ENCODE data around the gene CORO2B.

CORO2B gene

DNA sequence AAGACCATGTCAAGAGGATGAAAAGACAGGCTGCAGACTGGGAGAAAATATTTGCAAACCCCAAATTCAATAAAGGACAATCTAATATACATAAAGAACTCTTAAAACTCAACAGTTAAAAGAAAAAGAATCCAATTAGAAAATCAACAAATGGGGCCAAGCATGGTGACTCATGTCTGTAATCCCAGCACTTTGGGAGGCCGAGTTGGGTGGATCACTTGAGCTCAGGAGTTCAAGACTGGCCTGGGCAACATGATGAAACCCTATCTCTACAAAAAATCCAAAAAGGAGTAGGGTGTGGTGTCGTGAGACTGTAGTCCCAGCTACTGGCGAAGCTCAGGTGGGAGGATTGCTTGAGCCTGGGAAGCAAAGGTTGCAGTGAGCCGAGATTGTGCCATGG, 184.3 kb downstream of the CORO2B start:
- TF ChIP-seq, protein P1, sequence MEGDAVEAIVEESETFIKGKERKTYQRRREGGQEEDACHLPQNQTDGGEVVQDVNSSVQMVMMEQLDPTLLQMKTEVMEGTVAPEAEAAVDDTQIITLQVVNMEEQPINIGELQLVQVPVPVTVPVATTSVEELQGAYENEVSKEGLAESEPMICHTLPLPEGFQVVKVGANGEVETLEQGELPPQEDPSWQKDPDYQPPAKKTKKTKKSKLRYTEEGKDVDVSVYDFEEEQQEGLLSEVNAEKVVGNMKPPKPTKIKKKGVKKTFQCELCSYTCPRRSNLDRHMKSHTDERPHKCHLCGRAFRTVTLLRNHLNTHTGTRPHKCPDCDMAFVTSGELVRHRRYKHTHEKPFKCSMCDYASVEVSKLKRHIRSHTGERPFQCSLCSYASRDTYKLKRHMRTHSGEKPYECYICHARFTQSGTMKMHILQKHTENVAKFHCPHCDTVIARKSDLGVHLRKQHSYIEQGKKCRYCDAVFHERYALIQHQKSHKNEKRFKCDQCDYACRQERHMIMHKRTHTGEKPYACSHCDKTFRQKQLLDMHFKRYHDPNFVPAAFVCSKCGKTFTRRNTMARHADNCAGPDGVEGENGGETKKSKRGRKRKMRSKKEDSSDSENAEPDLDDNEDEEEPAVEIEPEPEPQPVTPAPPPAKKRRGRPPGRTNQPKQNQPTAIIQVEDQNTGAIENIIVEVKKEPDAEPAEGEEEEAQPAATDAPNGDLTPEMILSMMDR (IDR thresholded peaks at IDR 0.05; ENCODE audit: insufficient read depth, low read depth, low read length, missing control alignments): no peak

DNA sequence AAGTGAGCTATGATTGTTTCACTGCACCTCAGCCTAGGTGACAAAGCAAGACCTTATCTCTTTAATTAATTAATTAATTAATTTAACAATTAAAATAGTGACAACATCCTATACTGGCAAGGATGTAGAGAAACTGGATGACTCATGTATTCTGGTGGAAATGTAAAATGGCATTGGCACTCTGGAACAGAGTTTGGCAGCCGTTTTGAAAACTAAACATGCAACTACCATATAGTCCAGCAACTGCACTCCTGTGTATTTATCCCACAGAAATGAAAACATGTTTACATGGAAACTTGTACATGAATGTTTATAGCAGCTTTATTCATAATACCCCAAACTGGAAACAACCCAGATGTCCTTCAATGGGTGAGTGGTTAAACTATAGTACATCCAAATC, 185.3 kb downstream of the CORO2B start:
- TF ChIP-seq, protein P1 (IDR thresholded peaks at IDR 0.05; ENCODE audit: insufficient read depth, low read depth, low read length, missing control alignments): no peak
- DNase-seq (ENCODE audit: low read depth): no peak
- H3K4me3 ChIP-seq (ENCODE audit: low read depth, low read length): no peak overlapping the region

More for the DNA sequence above, 184.3 kb downstream of the CORO2B start:
- H3K4me3 ChIP-seq (ENCODE audit: low read depth, low read length): no peak overlapping the region
- DNase-seq (ENCODE audit: low read depth): no peak

DNA sequence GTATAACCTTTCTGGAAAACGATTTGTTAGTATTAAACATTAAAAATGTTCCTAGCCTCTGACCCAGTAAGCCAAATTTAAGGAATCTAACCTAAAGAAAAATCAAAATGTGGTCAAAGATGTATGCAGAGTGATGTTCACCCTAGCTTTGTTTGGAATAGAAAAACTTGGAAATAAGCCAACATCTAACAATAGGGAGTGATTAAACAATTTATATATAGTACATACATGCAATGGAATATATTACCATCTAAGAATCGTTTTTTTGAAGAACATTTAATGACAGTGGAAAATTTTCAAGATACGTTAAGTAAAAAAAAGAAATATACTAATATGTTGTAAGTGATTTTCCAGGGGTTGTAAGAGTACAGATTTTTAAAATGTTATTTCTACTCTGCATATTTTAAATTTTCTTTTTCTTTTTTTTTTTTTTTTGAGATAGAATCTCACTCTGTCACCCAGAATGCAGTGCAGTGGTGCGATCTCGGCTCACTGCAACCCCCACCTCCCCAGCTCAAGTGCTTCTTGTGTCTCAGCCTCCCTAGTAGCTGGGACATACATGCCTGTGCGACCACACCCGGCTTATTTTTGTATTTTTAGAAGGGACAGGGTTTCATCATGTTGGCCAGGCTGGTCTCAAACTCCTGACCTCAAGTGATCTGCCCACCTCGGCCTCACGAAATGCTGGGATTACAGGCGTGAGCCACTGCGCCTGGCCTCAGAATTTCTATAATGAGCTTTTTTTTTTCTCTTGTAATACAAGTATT, 187.0 kb downstream of the CORO2B start:
- TF ChIP-seq, protein P1 (IDR thresholded peaks at IDR 0.05; ENCODE audit: insufficient read depth, low read depth, low read length, missing control alignments): no peak
- no peak overlapping the region for H3K4me3 ChIP-seq (ENCODE audit: low read depth, low read length)
- DNase-seq (ENCODE audit: low read depth): no peak

DNA sequence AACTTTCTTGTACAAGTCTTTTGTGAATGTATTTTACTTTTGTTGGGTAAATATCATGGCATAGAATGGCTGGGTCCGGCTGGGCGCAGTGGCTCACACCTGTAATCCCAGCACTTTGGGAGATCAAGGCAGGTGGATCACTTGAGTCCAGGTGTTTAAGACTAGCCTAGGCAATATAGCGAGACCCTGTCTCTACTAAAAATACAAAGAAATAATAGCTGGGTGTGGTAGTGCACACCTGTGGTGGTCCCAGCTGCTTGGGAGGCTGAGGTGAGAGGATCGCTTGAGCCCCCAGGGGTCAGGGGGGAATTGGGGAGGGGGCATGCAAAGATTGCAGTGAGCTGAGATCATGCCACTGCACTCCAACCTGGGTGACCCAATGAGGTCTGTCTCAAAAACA, 189.0 kb downstream of the CORO2B start:
- no peak for DNase-seq (ENCODE audit: low read depth)
- no peak overlapping the region for H3K4me3 ChIP-seq (ENCODE audit: low read depth, low read length)
- TF ChIP-seq, protein P1 (IDR thresholded peaks at IDR 0.05; ENCODE audit: insufficient read depth, low read depth, low read length, missing control alignments): no peak

DNA sequence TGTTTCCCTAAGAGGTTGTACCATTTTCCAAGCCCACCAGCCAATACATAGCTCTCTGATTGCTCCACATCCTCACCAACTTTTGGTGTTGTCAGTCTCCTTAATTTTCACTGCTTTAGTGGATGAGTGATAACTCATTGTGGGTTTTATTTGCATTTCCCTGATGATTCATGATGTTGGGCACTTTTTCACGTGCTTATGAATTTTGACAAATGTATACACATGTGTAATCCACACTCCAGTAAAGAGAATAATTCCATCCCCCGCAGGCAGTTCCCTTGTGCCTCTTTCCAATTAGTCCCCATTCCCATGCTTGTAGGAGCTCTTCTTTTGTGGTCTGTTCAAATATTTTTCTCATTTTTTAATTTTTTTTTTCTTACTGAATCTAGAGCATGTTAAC, 189.5 kb downstream of the CORO2B start:
- TF ChIP-seq, protein P1 (IDR thresholded peaks at IDR 0.05; ENCODE audit: insufficient read depth, low read depth, low read length, missing control alignments): no peak
- no peak overlapping the region for H3K4me3 ChIP-seq (ENCODE audit: low read depth, low read length)
- no peak for DNase-seq (ENCODE audit: low read depth)

DNA sequence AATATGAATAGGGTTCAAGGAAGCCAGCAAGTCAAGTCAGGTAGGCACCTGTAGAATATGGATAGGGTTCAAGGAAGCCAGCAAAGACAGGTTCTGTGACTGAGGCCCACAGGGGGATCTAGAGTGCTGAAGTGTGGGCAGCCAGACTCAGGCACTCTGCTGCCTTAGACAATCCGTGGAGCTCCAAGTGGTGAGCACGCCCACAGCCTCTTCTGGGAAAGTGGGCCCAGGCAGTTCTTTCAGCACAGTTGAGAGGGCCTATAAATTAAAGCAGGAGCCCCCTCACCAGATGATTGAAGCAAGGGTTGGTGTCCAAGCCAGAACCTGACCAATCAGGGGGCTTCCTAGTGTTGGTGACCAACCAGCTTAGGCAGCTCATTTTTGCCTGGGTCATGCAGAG, 190.9 kb downstream of the CORO2B start:
- no peak overlapping the region for H3K4me3 ChIP-seq (ENCODE audit: low read depth, low read length)
- no peak for DNase-seq (ENCODE audit: low read depth)
- TF ChIP-seq, protein P1 (IDR thresholded peaks at IDR 0.05; ENCODE audit: insufficient read depth, low read depth, low read length, missing control alignments): no peak

DNA sequence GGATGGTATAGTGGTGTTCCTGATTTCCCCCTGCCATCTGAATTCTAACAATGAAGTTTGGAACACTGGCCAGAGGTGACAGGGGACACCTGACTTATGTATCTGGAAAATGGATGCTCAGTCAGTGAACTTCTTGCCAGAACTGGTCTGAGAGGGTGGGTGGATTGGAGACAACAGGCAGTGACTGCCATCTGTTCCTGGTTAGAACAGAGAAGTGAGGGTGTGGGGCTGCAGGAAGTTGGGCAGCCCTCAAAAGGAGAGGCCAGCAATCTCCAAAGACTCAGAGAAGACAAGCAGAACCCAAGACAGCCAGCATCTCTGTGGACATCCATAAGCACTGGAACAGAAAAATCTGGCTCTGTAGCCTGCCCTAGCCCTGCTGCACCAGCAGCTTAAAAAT, 191.4 kb downstream of the CORO2B start:
- TF ChIP-seq, protein P1 (IDR thresholded peaks at IDR 0.05; ENCODE audit: insufficient read depth, low read depth, low read length, missing control alignments): no peak
- H3K4me3 ChIP-seq (ENCODE audit: low read depth, low read length): no peak overlapping the region
- no peak for DNase-seq (ENCODE audit: low read depth)

Measured in GM12865 (cell line).